Progenitor cell of endocrine pancreas (in vitro differentiated cells): ENCODE measurements around the gene C1orf56. TPM values are rescaled to one million over a fixed set of nuclear protein-coding genes. Genes with fewer than 3 reads are reported as not detected.

ENCODE experiments used
- total RNA-seq: library from RNA; stranded (reverse); gene quantifications from 2 replicates; pipeline ENCODE4 v1.2.1, GENCODE V29; 2021

The C1orf56 gene
- total RNA-seq, 1 donor from 2014 or later = 7.0 TPM

Other genes starting within 250 kb of the C1orf56 start
- 6.6 and 7.4 TPM in 2 replicates for gene CTSK, start 239.5 kb upstream of the C1orf56 start, total RNA-seq
- 39.0 and 40.9 TPM in 2 replicates for gene ARNT, start 171.2 kb upstream of the C1orf56 start, total RNA-seq
- not detected in 2 replicates for gene CTXND2, start 160.6 kb upstream of the C1orf56 start, total RNA-seq
- 110 TPM in 2 replicates for gene SETDB1, start 121.4 kb upstream of the C1orf56 start, total RNA-seq
- gene CERS2, start 72.9 kb upstream of the C1orf56 start, total RNA-seq = 187 and 203 TPM in 2 replicates
- gene ANXA9, start 65.5 kb upstream of the C1orf56 start, total RNA-seq = 3.5 TPM in 2 replicates
- gene MINDY1, start 40.8 kb upstream of the C1orf56 start, total RNA-seq = 28.3 and 32.5 TPM in 2 replicates
- gene PRUNE1, start 39.3 kb upstream of the C1orf56 start, total RNA-seq = 23.8 and 24.4 TPM in 2 replicates
- 0.91 and 0.93 TPM in 2 replicates for gene BNIPL, start 11.2 kb upstream of the C1orf56 start, total RNA-seq
- 101 and 105 TPM in 2 replicates for gene CDC42SE1, start 11.9 kb downstream of the C1orf56 start, total RNA-seq
- gene MLLT11, start 12.6 kb downstream of the C1orf56 start, total RNA-seq = 29.5 and 30.0 TPM in 2 replicates
- 12.4 and 12.7 TPM in 2 replicates for gene GABPB2, start 23.0 kb downstream of the C1orf56 start, total RNA-seq
- 31.5 and 34.0 TPM in 2 replicates for gene SEMA6C, start 98.9 kb downstream of the C1orf56 start, total RNA-seq
- gene TNFAIP8L2, start 108.9 kb downstream of the C1orf56 start, total RNA-seq = not detected in 2 replicates
- gene LYSMD1, start 118.2 kb downstream of the C1orf56 start, total RNA-seq = 12.8 and 14.0 TPM in 2 replicates
- gene SCNM1, start 118.4 kb downstream of the C1orf56 start, total RNA-seq = 47.1 and 52.0 TPM in 2 replicates
- 1.5 and 2.0 TPM in 2 replicates for gene TMOD4, start 128.2 kb downstream of the C1orf56 start, total RNA-seq
- 110 and 119 TPM in 2 replicates for gene VPS72, start 142.4 kb downstream of the C1orf56 start, total RNA-seq
- gene PIP5K1A, start 150.8 kb downstream of the C1orf56 start, total RNA-seq = 84.0 and 95.5 TPM in 2 replicates
- 163 and 177 TPM in 2 replicates for gene PSMD4, start 207.0 kb downstream of the C1orf56 start, total RNA-seq
- gene ZNF687, start 234.5 kb downstream of the C1orf56 start, total RNA-seq = 43.0 and 45.0 TPM in 2 replicates